ENCODE data around the gene GRM4. TPM values are rescaled to one million over a fixed set of nuclear protein-coding genes. Genes with fewer than 3 reads are reported as not detected.

Gene GRM4
- total RNA-seq, 2 donors from 2014 or later = 4.4 TPM; not detected in 1

DNA sequence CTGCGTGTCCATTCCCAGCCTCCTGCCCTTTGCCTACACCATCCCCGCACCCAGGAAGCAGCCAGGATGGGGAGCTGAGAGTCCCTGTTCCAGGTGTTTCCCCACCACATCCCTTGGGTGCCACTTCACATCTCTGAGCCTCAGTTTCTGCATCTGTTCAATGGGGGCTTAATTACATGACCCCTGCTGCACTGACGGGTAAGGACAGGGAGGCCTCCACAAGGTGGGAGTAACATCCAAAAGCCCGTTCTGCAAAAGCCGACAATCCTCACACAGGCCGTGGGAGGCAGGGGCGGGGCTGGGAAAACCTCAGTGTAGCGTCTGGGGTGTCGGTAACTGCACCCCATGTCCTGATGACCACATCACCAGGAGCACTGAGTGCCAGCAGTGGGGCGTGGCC, 41.3 kb downstream of the GRM4 start:
- TF ChIP-seq, protein P1, sequence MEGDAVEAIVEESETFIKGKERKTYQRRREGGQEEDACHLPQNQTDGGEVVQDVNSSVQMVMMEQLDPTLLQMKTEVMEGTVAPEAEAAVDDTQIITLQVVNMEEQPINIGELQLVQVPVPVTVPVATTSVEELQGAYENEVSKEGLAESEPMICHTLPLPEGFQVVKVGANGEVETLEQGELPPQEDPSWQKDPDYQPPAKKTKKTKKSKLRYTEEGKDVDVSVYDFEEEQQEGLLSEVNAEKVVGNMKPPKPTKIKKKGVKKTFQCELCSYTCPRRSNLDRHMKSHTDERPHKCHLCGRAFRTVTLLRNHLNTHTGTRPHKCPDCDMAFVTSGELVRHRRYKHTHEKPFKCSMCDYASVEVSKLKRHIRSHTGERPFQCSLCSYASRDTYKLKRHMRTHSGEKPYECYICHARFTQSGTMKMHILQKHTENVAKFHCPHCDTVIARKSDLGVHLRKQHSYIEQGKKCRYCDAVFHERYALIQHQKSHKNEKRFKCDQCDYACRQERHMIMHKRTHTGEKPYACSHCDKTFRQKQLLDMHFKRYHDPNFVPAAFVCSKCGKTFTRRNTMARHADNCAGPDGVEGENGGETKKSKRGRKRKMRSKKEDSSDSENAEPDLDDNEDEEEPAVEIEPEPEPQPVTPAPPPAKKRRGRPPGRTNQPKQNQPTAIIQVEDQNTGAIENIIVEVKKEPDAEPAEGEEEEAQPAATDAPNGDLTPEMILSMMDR (IDR thresholded peaks at IDR 0.05) = no peak
- TF ChIP-seq POLR2AphosphoS5 (IDR thresholded peaks at IDR 0.05) = no peak
- no peak for TF ChIP-seq POLR2A (IDR thresholded peaks at IDR 0.05)
- intact Hi-C loops (cut with DNase I) = no loop called here
- 77% methylated on average over 10 of the region's 10 CpGs for WGBS
- no peaks in the 10 kb centered on the region for H3K36me3 ChIP-seq
- H3K9me3 ChIP-seq = no peaks in the 10 kb centered on the region
- peaks cover 4% of the 10 kb centered on the region for H3K27me3 ChIP-seq (replicated peaks; ENCODE audit: insufficient read depth)
- no peak for DNase-seq (ENCODE audit: low spot score)
- H3K27ac ChIP-seq = no peak overlapping the region
- H3K4me3 ChIP-seq = no peak overlapping the region
- no peaks in the 10 kb centered on the region for H3K4me1 ChIP-seq (replicated peaks)

DNA sequence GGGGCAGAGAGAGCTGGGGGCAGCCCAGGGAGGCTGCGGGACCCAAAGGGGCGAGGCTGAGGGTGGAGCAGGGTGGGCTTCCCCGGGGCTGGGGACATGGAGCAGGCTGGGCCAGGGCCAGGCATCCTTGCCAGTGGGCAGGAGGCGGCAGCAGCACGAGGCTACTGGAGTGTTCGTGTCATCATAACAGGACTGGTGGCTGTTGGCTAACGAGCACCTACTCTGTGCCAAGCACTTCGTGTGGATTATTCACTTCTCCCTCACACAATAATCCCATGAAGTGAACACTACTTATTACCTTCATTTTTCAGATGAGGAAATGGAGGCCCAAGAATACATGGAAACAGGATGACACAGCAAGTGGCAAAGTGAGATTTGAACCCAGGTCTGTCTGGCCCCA, 41.7 kb downstream of the GRM4 start:
- intact Hi-C loops (cut with DNase I) = no loop called here
- TF ChIP-seq POLR2A (IDR thresholded peaks at IDR 0.05) = no peak
- Histone ChIP-seq H3K27ac (no peak overlapping the region), H3K4me1 (replicated peaks) (no peaks in the 10 kb centered on the region), H3K36me3 (no peaks in the 10 kb centered on the region), H3K27me3 (replicated peaks; ENCODE audit: insufficient read depth) (peaks cover 4% of the 10 kb centered on the region), H3K4me3 (no peak overlapping the region), H3K9me3 (no peaks in the 10 kb centered on the region)
- no peak for DNase-seq (ENCODE audit: low spot score)
- WGBS = 75% methylated on average over 8 of the region's 8 CpGs

DNA sequence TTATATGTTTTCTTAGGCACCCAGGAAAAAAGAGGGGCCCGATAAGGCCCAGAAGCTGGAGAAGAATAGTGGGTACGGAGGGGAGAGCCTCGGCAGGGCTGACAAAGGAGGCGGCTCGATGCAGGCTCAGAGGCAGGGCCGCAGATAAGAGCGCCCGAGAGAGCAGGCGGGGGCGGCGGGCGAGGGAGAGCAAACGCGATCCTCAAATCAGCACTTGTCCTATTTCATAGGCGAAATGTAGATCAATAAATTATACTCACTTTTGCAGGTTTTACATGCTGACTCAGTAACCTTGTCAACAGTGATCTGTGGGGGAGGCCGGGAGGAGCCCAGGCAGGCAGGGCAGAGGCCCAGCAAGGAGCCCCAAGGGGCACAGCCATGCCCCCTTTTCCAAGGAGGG, 42.6 kb downstream of the GRM4 start:
- Histone ChIP-seq H3K4me3 (no peak overlapping the region), H3K27ac (no peak overlapping the region), H3K36me3 (no peaks in the 10 kb centered on the region), H3K9me3 (no peaks in the 10 kb centered on the region), H3K4me1 (replicated peaks) (no peaks in the 10 kb centered on the region), H3K27me3 (replicated peaks; ENCODE audit: insufficient read depth) (peaks cover 4% of the 10 kb centered on the region)
- TF ChIP-seq POLR2AphosphoS5 (IDR thresholded peaks at IDR 0.05) = no peak
- no peak for TF ChIP-seq POLR2A (IDR thresholded peaks at IDR 0.05)
- TF ChIP-seq, protein P1 (IDR thresholded peaks at IDR 0.05) = no peak
- intact Hi-C loops (cut with DNase I) = no loop called here
- no peak for DNase-seq (ENCODE audit: low spot score)
- 71% methylated on average over 16 of the region's 16 CpGs for WGBS

DNA sequence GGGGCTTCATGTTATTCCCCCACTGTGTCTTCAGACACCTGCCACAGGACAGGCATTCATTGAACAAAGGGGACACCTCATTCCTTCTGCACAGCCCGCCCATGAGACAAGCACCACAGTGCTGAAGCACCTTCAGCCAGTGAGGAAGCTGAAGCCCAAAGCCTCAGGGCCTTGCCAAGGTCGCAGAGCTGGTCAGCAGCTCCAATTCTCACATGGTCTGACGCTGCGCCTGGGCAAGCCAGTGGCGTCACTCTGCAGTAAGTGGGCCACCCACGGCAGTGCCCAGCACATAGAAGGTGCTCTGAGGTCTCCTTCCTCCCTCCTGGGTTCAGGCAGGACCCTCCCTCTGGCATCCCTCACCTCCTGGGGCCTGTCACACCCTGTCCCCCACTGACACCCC, 43.2 kb downstream of the GRM4 start:
- no peak overlapping the region for H3K4me3 ChIP-seq
- intact Hi-C loops (cut with DNase I) = no loop called here
- 84% methylated on average over 6 of the region's 6 CpGs for WGBS
- TF ChIP-seq POLR2AphosphoS5 (IDR thresholded peaks at IDR 0.05) (no peak), POLR2A (IDR thresholded peaks at IDR 0.05) (no peak)
- TF ChIP-seq, protein P1 (IDR thresholded peaks at IDR 0.05) = no peak
- no peaks in the 10 kb centered on the region for H3K36me3 ChIP-seq
- peaks cover 4% of the 10 kb centered on the region for H3K27me3 ChIP-seq (replicated peaks; ENCODE audit: insufficient read depth)
- H3K27ac ChIP-seq = no peak overlapping the region
- no peaks in the 10 kb centered on the region for H3K9me3 ChIP-seq
- DNase-seq (ENCODE audit: low spot score) = no peak
- no peaks in the 10 kb centered on the region for H3K4me1 ChIP-seq (replicated peaks)

DNA sequence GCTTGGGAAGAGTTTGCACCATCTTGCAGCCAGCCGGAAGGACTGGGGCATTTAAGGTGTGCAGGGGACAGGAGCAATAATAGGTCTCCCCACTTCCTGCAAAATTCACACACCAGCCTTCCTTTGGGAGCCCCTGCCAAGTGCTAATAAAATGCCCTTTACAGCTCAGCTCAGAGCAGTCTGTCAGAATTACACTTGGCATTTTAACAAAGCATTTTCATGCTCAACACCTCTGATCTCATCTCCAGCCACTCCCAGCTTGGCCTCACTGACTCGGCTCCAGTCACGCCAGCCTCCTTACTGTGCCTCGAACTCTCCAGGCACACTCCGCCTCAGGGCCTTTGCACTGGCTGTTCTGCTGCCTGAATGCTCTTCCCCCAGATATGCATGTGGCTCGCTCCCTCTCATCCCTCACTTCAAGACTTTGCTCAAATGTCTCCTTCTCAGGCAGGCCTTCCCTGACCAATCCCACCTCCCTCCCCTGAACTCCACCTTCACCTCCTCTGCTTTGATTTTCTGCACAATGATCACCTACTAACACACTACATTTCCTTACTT, 43.7 kb downstream of the GRM4 start:
- TF ChIP-seq POLR2A (IDR thresholded peaks at IDR 0.05) (no peak), POLR2AphosphoS5 (IDR thresholded peaks at IDR 0.05) (no peak)
- TF ChIP-seq, protein P1 (IDR thresholded peaks at IDR 0.05) = no peak
- H3K9me3 ChIP-seq = no peaks in the 10 kb centered on the region
- no peaks in the 10 kb centered on the region for H3K4me1 ChIP-seq (replicated peaks)
- 71% methylated on average over 6 of the region's 6 CpGs for WGBS
- no peak overlapping the region for H3K27ac ChIP-seq
- no peak overlapping the region for H3K4me3 ChIP-seq
- no peaks in the 10 kb centered on the region for H3K36me3 ChIP-seq
- H3K27me3 ChIP-seq (replicated peaks; ENCODE audit: insufficient read depth) = peaks cover 4% of the 10 kb centered on the region
- intact Hi-C loops (cut with DNase I) = no loop called here
- no peak for DNase-seq (ENCODE audit: low spot score)
